SW480 (cell line): Measurements from ENCODE around the gene UCK1.
"Not testable (repeated sequence)": the region's sequence is repeated elsewhere in the genome, so short reads cannot be mapped to it uniquely, and the experiment has no call there.

ENCODE experiments used
- DNase-seq: peaks from one replicate; pipeline ENCODE4 v3.0.0-alpha.2; 2016; ENCODE audit warnings: low spot score

UCK1 gene

GRCh38 chr9:131554087-131554842 is 23.2 kb upstream of the UCK1 start:
- DNase-seq: no peak

GRCh38 chr9:131552030-131552429 is 21.0 kb upstream of the UCK1 start:
- no peak for DNase-seq

- DNase-seq: not testable (repeated sequence)
These were observed 19.4 kb upstream of the UCK1 start for GRCh38 chr9:131550465-131550864.

GRCh38 chr9:131549186-131549585 is 18.1 kb upstream of the UCK1 start:
- DNase-seq: not testable (repeated sequence)

- peak; percentile 52 for DNase-seq
These were observed 15.4 kb upstream of the UCK1 start for GRCh38 chr9:131546336-131547084.

- DNase-seq: no peak
These were observed 14.8 kb upstream of the UCK1 start for GRCh38 chr9:131545786-131546335.

GRCh38 chr9:131545003-131545785 is 14.1 kb upstream of the UCK1 start, which contains the start of gene PRRT1B:
PRRT1B (plus strand) TSS chr9:131545523; CDS start chr9:131545616, 93 bp downstream.
- peak; percentile 67 for DNase-seq

- DNase-seq: no peak
These were observed 12.1 kb upstream of the UCK1 start for GRCh38 chr9:131543141-131543540.

- no peak for DNase-seq
These were observed 8.3 kb upstream of the UCK1 start for GRCh38 chr9:131539223-131539923.

- no peak for DNase-seq
These were observed 6.9 kb upstream of the UCK1 start for GRCh38 chr9:131537946-131538345.

GRCh38 chr9:131534721-131535237 is 3.7 kb upstream of the UCK1 start:
- DNase-seq: no peak

GRCh38 chr9:131530546-131530919 is 530 bp downstream of the UCK1 start:
- DNase-seq: peak; percentile 33

- DNase-seq: no peak
These were observed 1.2 kb downstream of the UCK1 start for GRCh38 chr9:131529597-131530545.

- no peak for DNase-seq
These were observed 2.1 kb downstream of the UCK1 start for GRCh38 chr9:131528886-131529505.

- no peak for DNase-seq
These were observed 2.9 kb downstream of the UCK1 start for GRCh38 chr9:131528186-131528585.

- no peak for DNase-seq
These were observed 5.2 kb downstream of the UCK1 start for GRCh38 chr9:131525643-131526565.

- no peak for DNase-seq
These were observed 6.3 kb downstream of the UCK1 start for GRCh38 chr9:131524665-131525315.
